Thyroid gland (tissue), 4 donors: Measurements from ENCODE around the gene CTNNA3.

Experiments used
- POLR2A ChIP-seq, 2 donors: fragments of 450-650 bp; IDR thresholded peaks; one replicate each; pipeline ENCODE4 v1.6.1; 2017; ENCODE audit warnings: antibody characterized with exemption in 2 of 2, mild to moderate bottlenecking in 2 of 2, moderate library complexity in 1 of 2
- TF ChIP-seq, protein P1 (sequence below), 6 experiments: fragments of 200-600 bp in 3 of 6; fragments of 450-650 bp in 3 of 6; sonication (generic) in 3 of 6; IDR thresholded peaks; one replicate each; pipeline ENCODE4 v1.5.1; 2016 to 2019; ENCODE audit warnings: antibody characterized with exemption in 6 of 6, mild to moderate bottlenecking in 2 of 6, inconsistent platforms in 1 of 6, moderate library complexity in 1 of 6

DNA sequence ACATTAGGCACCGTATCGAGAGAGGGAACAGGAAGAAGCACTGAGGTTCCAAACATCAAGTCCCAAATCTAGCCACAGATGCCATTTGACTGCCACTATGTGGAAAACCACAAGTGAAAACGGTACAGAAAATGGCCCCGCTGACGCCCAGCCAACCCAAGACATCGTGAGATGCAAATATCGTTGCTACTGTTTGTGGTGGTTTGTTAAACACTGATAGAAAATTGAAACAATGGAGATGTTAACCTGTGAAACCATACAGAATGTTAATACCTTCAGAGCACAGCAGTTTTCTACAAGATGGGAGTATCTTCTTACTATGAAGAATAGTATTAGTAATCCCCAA, 922.5 kb downstream of the CTNNA3 start:
- TF ChIP-seq, protein P1, sequence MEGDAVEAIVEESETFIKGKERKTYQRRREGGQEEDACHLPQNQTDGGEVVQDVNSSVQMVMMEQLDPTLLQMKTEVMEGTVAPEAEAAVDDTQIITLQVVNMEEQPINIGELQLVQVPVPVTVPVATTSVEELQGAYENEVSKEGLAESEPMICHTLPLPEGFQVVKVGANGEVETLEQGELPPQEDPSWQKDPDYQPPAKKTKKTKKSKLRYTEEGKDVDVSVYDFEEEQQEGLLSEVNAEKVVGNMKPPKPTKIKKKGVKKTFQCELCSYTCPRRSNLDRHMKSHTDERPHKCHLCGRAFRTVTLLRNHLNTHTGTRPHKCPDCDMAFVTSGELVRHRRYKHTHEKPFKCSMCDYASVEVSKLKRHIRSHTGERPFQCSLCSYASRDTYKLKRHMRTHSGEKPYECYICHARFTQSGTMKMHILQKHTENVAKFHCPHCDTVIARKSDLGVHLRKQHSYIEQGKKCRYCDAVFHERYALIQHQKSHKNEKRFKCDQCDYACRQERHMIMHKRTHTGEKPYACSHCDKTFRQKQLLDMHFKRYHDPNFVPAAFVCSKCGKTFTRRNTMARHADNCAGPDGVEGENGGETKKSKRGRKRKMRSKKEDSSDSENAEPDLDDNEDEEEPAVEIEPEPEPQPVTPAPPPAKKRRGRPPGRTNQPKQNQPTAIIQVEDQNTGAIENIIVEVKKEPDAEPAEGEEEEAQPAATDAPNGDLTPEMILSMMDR (IDR thresholded peaks at IDR 0.05): no peak
- no peak for TF ChIP-seq POLR2A (IDR thresholded peaks at IDR 0.05)
